GM12801 (cell line): ENCODE results near the gene VCL.

Experiments used
- CTCF ChIP-seq: IDR thresholded peaks from one replicate; pipeline ENCODE4 v1.5.1; 2011; ENCODE audit warnings: control low read depth; ENCODE audit not compliant: insufficient read length; ENCODE audit errors: extremely low read depth

VCL gene

GRCh38 chr10:74021248-74022055 lies 23.5 kb downstream of the VCL start:
- TF ChIP-seq CTCF = no peak

GRCh38 chr10:74022926-74023629 lies 25.2 kb downstream of the VCL start:
- no peak for TF ChIP-seq CTCF

GRCh38 chr10:74024600-74024999 lies 26.7 kb downstream of the VCL start:
- no peak for TF ChIP-seq CTCF

GRCh38 chr10:74025380-74025978 lies 27.6 kb downstream of the VCL start:
- TF ChIP-seq CTCF = no peak

- no peak for TF ChIP-seq CTCF
These were observed 28.6 kb downstream of the VCL start for GRCh38 chr10:74026428-74027015.

GRCh38 chr10:74027702-74028101 lies 29.8 kb downstream of the VCL start:
- no peak for TF ChIP-seq CTCF

GRCh38 chr10:74029943-74030342 lies 32.0 kb downstream of the VCL start:
- no peak for TF ChIP-seq CTCF
